HG03354 (cell line): Measurements from ENCODE around the gene UBE2Q1.
A peak's percentile ranks its signal among the peaks of the same experiment; 100 is the strongest.

Experiments used
- ATAC-seq: cut with Tn5 transposase; IDR thresholded peaks from one replicate; pipeline ENCODE4 v1.9.1; 2021; ENCODE audit warnings: mild to moderate bottlenecking; ENCODE audit not compliant: unreplicated experiment, poor library complexity, severe bottlenecking

UBE2Q1 gene

DNA sequence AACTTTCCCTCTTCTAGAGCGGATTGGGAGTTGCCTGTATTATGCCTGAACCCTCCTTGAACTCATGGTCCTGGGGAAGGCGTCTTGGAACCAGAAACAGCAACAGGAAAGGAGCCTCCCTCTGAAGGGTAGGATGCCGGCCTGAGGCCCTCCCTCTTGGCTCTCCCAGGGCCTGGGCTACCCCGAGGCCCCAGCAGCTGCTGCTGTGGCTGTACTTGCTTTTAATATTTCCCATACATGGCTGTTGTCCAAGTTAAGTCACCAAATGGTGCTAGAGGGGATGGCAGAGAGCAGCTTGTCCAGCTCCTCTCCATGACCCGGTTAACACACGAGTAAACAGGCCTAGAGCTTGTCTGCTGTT, 19.6 kb upstream of the UBE2Q1 start:
- no peak for ATAC-seq

DNA sequence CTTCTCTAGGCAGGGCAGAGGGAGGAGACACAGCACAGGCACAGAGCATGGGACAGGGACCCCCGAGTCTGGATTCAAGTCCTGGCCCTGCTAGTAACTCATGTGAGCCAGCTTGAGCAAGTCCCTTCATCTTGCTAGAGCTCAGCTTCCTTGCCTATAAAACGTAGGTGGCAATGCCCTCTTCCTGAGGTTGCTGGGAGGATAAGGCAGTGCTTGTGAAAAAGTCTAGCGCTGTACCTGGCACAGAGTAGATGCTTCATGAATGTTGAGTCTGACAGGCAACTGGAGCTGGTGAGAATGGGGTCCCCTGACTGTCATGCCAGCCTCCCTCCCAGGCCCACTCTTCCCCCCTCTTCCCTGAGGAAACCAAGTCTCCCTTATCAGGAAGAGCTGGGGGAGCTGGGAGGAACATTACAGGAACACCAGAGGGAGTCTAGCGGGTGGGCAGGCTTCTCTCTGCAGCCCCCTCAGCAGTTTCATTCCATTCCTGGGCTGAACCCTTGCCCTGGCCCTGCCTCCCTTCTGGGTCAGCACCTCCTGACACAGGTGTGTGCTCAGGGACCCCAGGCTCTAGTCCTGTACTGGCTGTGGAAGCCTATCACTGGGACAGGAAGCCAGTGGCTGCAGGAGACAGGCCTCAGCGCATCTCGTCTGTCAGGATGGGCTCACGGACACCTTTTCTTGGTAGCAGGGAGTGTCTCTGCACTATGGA, 19.0 kb upstream of the UBE2Q1 start:
- ATAC-seq, result no peak

DNA sequence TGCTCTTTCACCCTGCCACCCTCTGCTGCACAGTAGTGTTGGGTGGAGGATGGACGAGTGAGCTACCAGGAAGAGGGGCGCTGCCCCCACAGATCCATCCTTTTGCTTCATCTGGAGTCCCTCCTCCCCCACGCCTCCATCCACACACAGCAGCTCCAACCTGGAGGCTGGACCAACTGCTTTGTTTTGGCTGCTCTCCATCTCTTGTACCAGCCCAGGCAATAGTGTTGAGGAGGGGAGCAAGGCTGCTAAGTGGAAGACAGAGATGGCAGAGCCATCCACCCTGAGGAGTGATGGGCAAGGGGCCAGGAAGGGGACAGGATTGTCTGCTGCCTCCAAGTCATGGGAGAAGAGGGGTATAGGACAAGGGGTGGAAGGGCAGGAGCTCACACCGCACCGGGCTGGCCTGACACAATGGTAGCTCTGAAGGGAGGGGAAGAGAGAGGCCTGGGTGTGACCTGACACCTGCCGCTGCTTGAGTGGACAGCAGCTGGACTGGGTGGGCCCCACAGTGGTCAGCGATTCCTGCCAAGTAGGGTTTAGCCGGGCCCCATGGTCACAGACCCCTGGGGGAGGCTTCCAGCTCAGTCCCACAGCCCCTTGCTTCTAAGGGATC, 17.6 kb upstream of the UBE2Q1 start:
- ATAC-seq, result no peak

DNA sequence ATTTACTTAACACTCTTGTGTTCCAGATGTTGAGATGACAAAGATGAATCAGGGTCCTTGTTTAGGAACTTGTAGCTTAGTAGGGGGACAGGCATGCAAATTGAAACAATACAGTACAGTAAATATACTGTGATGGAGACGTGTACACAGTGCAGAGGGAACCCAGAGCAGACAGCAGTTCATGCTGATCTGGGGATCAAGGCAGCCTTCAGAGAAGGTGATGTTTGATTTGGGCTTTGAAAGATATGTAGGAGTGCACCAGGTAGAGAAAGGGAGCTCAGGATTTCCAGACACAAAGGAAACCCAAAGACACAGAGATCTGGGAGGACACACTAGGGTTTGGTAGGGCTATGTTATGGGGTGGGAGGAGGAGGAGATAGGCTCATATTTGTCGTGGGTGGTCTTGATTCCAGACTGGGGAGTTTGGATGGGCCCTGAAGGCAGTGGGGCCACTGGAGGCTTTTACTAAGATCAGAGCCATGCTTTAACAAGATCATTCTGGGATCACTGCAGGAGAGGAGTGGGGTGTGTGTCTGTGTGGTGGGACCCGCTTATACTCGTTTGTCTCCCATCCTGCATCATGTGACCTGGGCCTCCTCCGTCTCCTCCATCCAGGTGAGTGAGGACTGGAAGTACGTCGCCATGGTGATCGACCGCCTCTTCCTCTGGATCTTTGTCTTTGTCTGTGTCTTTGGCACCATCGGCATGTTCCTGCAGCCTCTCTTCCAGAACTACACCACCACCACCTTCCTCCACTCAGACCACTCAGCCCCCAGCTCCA, 16.9 kb upstream of the UBE2Q1 start:
- ATAC-seq, result no peak

DNA sequence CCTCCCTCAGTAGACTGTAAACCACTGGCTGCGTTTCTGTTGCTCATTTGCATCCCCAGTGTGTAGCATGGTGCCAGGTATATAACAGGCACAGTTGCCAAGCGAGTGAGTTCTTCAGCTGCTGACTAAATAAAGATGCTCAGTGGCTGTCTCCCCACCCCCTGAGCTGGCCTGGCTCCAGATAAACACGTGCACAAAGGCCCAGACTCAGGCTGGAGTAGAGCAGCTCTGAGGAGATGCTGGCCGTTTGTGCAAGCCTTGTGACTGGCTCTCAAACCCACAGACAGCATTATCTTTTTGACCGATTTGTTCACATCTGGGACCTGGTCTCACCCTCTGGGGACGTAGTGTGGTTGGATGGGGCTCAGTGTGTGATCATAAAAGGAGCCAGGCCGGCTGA, 16.3 kb upstream of the UBE2Q1 start:
- no peak for ATAC-seq

DNA sequence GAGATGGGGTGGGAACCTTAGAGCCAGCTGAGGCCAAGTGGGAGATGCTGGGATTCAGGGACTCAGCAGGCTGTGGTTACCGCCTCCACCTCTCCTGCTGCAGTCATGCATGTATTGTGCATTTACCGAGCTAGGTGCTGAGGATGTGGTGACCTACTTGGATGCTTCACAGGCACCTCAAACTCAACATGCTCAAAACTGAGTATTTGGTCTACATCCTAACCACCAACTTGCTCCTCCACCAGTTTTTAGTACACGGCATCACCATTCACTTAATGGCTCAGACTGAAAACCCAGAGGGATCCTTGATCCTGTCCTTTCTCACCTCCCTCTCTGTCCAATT, 14.7 kb upstream of the UBE2Q1 start:
- ATAC-seq, result no peak

DNA sequence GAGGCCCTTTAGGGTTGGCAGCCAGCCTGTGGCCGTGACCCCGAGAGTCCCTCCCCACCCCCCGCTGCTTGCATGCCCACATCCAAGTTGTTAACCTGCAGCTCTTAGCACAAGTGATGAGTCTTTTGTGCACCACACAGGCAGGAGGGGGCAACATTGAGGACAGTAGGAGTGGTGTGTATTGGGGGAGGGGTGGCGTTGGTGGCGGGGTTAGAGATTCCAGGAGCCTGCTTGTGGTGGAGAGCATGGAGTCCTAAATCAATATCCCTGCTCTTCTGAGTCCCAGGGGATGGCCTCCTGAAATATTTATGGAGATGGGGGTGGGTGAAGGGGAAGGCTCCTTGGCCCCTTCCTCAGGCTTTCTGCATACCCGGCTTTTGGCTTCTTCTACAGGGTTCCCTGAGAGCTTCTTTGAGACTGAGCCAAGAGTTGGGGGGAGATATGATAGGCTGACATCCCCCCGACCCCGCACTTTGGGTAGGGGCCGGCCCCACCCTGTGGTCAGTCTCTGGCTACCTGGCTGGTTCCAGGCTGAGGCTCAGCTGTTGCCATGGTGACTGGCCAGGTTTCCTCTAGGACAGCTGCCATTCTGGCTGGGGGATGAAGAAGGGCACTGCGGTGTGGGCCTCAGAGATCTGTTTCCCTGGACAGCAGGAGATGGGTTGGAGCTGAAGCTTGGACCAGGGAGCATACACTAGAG, 14.2 kb upstream of the UBE2Q1 start:
- no peak for ATAC-seq

DNA sequence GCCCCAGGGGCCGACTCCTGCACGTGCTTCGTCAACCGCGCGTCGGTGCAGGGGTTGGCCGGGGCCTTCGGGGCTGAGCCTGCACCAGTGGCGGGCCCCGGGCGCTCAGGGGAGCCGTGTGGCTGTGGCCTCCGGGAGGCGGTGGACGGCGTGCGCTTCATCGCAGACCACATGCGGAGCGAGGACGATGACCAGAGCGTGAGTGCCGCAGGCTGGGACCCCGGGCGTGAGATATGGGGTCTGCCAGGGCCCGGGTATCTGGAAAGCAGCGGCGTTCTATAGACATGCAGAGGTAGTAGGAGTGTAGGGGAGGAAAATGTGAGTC, 13.5 kb upstream of the UBE2Q1 start:
- no peak for ATAC-seq

DNA sequence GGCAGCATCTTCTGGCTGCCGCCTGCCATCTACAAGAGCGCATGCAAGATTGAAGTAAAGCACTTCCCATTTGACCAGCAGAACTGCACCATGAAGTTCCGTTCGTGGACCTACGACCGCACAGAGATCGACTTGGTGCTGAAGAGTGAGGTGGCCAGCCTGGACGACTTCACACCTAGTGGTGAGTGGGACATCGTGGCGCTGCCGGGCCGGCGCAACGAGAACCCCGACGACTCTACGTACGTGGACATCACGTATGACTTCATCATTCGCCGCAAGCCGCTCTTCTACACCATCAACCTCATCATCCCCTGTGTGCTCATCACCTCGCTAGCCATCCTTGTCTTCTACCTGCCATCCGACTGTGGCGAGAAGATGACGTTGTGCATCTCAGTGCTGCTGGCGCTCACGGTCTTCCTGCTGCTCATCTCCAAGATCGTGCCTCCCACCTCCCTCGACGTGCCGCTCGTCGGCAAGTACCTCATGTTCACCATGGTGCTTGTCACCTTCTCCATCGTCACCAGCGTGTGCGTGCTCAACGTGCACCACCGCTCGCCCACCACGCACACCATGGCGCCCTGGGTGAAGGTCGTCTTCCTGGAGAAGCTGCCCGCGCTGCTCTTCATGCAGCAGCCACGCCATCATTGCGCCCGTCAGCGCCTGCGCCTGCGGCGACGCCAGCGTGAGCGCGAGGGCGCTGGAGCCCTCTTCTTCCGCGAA, 12.9 kb upstream of the UBE2Q1 start:
- ATAC-seq, result no peak

DNA sequence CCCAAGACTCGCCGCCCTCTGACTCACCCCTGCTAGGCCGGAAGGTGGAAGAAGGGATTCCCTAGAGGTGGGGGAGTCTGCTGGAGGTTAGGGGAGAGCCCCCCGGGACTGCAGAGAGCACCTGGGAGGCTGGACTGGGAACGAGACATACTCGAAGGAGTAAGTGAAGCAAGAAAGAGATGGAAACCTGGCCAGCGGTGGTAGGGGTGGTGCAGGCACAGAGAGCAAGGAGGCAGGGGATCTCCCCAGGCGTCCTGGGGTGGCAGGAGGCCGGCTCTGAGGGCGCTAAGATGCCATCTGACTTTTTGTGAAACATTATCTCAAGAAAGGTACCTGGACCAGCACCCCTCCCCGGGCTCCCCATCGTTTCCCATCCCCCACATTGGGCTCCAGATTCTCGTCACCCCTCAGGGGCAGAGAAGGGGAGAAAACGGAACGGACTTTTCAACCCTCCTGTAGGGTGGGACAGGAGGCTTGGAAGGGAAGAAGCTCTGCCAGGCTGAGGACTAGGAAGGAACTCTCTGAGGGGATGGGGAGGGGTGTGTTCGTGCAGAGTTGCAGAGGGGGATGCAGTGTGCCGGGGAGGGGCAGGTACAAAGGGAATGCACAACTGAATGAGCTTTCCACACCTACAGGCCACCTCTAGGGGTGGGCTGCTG, 9.8 kb upstream of the UBE2Q1 start:
- no peak for ATAC-seq

DNA sequence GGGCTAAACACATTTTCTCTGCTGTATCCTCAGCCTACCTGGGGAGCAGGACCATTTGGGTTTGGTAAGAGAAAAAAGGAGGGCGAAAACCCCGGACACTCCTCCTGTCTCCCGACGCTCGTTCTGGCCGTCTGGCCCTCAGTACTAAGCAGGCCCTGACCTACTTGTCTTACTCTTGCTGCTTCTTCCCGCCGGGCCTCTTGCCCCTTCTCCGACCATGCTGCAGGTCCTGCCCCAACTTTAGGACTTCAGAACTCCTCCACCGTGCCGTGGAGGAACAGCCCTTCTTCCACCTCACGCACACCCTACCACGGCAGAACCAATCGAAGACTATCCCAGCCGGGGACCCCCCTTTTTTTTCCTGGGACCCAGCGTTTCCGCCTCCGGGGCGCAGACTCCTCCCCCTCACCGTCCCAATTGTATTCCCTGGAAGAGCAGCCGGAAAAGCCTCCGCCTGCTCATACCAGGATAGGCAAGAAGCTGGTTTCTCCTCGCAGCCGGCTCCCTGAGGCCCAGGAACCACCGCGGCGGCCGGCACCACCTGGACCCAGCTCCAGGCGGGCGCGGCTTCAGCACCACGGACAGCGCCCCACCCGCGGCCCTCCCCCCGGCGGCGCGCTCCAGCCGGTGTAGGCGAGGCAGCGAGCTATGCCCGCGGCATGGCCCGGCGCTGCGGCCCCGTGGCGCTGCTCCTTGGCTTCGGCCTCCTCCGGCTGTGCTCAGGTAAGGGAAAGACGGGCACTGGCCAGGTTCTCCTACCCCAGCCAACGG, 9.1 kb upstream of the UBE2Q1 start, which contains the start of gene CHRNB2:
Gene CHRNB2 (plus strand): TSS at position 393 of the 771 bp plus-strand sequence. CDS start 267 bp downstream, at position 660.
- no peak for ATAC-seq

DNA sequence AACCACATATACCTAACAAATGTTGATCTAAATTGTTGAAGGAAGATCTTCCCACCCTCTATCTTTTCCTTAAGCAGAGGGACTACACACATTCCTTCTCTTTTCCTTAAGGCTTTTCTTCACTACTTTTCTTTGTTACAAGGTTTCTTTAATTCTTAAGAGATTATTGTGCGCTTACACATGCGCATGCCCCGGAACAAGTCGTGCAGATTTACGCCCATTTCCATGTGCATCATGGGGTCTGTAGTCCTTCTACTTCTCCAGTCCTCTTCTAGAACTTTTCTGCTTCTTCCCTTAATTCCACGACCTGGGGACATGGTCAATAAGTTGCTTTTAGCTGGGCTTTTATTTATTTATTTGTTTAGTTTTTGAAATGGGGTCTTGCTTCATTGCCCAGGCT, 7.4 kb upstream of the UBE2Q1 start:
- no peak for ATAC-seq

DNA sequence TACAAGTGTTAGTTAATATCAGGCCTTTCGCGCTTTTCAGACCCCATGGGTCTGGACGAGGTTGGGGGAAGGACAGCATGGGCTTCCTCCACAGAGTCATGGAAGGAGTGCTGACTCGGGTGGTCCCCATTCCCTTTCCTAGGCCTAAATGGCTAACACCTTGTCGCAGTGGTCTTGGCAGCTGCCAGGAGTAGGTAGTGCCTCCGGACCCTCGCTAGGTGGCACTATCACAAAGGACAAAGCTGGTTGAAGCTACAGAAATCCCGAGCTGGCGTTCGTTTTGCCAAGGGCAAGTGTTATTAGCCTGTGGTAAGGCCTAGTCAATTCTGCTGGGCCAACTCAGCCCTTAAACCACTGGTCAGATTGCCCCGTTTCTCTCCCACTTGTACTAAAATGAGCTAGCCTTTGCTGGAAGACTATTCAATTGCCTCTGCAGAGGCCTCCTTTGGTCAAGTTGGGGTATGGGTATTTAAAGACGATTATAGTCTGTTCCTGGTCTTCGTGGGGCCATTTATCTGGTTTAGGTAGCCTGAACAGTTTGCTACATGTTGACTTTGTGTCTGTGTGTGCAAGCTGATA, 1.1 kb upstream of the UBE2Q1 start:
- ATAC-seq, result peak; percentile 48

DNA sequence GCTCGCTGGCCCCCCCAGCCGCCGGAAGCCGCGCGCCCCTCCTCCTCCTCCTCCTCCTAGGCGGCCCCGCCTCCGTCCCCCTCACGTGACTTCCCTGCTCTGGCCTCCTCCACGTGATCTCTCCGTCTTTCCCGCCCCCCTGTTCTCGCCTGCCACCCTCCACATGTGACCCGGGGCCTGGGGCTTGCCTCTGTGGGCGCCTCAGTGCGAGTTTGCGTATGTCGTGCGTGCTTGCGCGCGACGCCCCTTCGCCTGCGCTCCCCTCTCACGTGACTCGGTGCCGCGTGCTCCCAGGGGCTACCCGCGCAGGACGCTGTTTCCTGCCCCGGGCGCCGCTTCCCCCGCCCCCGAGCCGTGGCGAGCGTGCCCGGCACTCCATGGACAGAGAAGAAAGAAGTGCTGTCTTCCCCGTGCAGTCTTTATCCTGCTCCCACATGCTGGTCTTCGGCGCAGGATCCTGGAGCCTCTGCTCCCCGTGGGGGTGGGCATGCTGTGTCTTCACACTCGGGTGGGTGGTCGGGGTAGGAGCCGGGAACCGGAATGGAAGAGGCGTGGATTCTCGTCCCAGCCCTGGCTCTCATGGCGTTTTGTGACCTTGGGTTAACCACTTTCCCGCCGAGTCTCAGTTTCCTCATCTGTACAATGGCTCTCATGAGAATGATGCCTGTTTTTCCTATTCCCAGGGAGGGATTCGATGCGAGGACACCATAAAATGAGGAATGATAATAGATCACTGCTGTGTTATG, 431 bp upstream of the UBE2Q1 start:
- ATAC-seq, result peak; percentile 87

DNA sequence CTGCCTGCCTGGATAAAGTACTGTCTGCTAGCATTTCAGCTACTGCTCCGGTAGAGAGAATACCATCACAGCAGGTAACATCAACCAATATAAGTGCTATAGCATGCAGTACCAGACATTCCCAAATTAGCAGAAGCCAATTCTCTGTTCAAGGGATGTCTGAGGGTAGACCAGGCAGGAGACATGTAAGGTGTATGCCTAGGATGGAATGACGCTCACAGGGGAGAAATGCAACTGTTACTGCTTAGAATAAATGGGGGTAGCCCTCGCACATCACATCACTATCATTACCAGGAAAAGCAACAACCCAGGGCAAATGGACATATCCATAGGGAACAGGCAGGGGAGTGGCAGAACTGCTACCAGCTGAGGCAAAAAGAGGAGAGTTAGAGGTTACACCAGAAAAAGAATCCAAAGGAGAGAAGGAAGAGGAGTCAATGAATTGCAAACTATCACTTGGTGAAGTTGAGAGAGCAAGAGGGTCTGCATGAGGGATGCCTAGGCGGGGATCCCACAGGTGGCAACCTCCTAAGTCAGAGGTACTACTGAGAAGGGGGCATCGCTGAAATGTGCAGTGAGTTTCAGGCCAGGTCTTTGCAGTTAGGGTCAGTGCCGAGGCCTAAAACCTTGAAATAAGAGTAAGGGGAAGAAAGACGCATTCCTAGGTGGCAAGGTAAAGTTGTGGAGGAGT, 1.1 kb downstream of the UBE2Q1 start:
- ATAC-seq, result no peak

DNA sequence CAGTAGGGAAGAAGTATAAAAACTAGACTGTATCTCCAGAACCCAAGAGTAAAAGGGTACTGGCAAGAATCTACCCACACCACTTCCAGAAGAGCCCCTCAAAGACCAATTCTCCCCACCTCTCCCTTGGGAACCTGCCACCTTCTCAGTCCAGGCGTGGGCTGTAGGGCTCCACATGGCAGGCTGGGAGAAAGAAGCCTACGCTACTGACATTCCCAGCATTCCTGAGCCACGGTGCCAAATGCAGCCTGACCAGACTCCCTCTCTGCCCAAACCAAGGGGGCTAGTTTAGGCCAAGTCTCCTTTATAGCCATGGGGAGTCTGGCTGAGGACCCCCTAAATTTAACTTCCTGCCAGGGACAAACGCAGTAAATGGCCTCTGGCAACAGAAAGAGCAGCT, 2.0 kb downstream of the UBE2Q1 start:
- ATAC-seq, result no peak
